Caco-2 (cell line): ENCODE data around the gene ATP11C. TPM values are rescaled to one million over a fixed set of nuclear protein-coding genes. Genes with fewer than 3 reads are reported as not detected.

Experiments
- BruUV-seq: library from RNA; stranded (reverse); fragments of 400-500 nt; replicated peaks from 2 replicates; lab custom pipeline; 2021; lab: Mats Ljungman, UMichigan
- CTCF ChIA-PET: fragments of 300-600 bp; sonication (Branson Sonifier 250); formaldehyde crosslinking; loops from one replicate; lab custom pipeline; 2022; ENCODE audit warnings: antibody characterized with exemption; lab: Charles Lee
- POLR2A ChIA-PET: fragments of 300-600 bp; sonication (Branson Sonifier 250); formaldehyde crosslinking; loops from one replicate; lab custom pipeline; 2022; ENCODE audit warnings: antibody characterized with exemption; lab: Charles Lee
- DNase-seq, 2 experiments: peaks; one replicate each; pipeline versions ENCODE4 v3.0.0 to v3.0.0-alpha.2; 2020 to 2022
- H3K27me3 ChIP-seq: replicated peaks from 2 replicates; pipeline ENCODE4 v1.6.0; 2011; ENCODE audit warnings: low read length; ENCODE audit not compliant: control insufficient read depth, insufficient read depth
- H3K36me3 ChIP-seq: 2 replicates; pipeline ENCODE4 v1.5.1; 2011; ENCODE audit warnings: low read length; ENCODE audit not compliant: control insufficient read depth, insufficient read depth
- H3K4me1 ChIP-seq: fragments of 250-450 bp; sonication (Bioruptor Pico); 2 replicates; pipeline ENCODE4 v1.5.1; 2020; ENCODE audit warnings: mild to moderate bottlenecking
- H3K4me3 ChIP-seq: 2 replicates; pipeline ENCODE4 v1.5.1; 2011; ENCODE audit warnings: low read depth, mild to moderate bottlenecking, control low read depth, low read length
- H3K9me3 ChIP-seq: fragments of 250-450 bp; sonication (Bioruptor Pico); 2 replicates; pipeline ENCODE4 v1.5.1; 2020; ENCODE audit warnings: mild to moderate bottlenecking, moderate library complexity
- H3K27ac Mint-ChIP-seq: one replicate; pipeline ENCODE4 v1.8.0; 2022; ENCODE audit warnings: mixed read lengths; ENCODE audit not compliant: unreplicated experiment
- H3K27me3 Mint-ChIP-seq: one replicate; pipeline ENCODE4 v1.8.0; 2022; ENCODE audit warnings: mixed read lengths; ENCODE audit not compliant: insufficient read depth, unreplicated experiment
- H3K36me3 Mint-ChIP-seq: one replicate; pipeline ENCODE4 v1.8.0; 2022; ENCODE audit warnings: mild to moderate bottlenecking, mixed read lengths; ENCODE audit not compliant: insufficient read depth, unreplicated experiment
- H3K4me1 Mint-ChIP-seq: one replicate; pipeline ENCODE4 v1.8.0; 2022; ENCODE audit warnings: low read depth, mixed read lengths; ENCODE audit not compliant: unreplicated experiment
- H3K4me3 Mint-ChIP-seq: one replicate; pipeline ENCODE4 v1.8.0; 2022; ENCODE audit warnings: mild to moderate bottlenecking, moderate library complexity, mixed read lengths; ENCODE audit not compliant: unreplicated experiment
- H3K9me3 Mint-ChIP-seq: one replicate; pipeline ENCODE4 v1.8.0; 2022; ENCODE audit warnings: mixed read lengths; ENCODE audit not compliant: unreplicated experiment
- CTCF ChIP-seq, 2 experiments: fragments of 200-600 bp in 1 of 2; IDR thresholded peaks; 1 replicate in 1 of 2; 2 replicates in 1 of 2; pipeline versions ENCODE4 v1.5.1 to v1.8.0; 2011 to 2022; ENCODE audit warnings: antibody characterized with exemption in 1 of 2, control low read depth in 1 of 2, inconsistent platforms in 1 of 2, low read depth in 1 of 2, low read length in 1 of 2, mild to moderate bottlenecking in 1 of 2, moderate library complexity in 1 of 2; ENCODE audit not compliant: insufficient read depth in 1 of 2, severe bottlenecking in 1 of 2, unreplicated experiment in 1 of 2
- intact Hi-C: fragments of 100-400 bp; cut with micrococcal nuclease; formaldehyde crosslinking; loops from one replicate; pipeline ENCODE4 v1.10.0; 2022; ENCODE audit not compliant: unreplicated experiment
- total RNA-seq: library from RNA; stranded (reverse); gene quantifications from 2 replicates; pipeline ENCODE4 v1.2.3, GENCODE V29; 2022

The ATP11C gene
- total RNA-seq, 1 experiment from 2014 or later, result 12.2 TPM

DNA sequence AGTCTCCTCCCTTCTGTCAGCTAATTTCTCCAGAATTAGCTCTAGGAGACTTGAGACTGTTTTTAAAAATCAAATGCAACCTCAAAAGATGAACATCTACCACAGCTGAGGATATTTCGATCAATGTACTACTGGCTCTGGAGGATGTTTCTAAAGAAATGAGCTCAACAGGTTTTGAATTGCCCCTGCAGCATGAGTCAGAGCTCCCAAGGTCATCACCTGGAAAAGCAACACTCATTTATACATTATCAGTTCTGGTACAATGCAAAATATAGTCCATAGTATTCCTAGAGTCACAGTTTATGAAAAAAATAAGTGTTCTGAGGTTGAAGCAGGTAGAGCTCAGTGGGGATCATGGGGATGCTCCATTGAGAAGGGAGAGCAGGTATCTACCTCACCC lies 174.0 kb downstream of the ATP11C start:
- Mint-ChIP-seq H3K27me3 (no peaks in the 10 kb centered on the region), H3K9me3 (peaks cover 3% of the 10 kb centered on the region), H3K36me3 (peaks cover 2% of the 10 kb centered on the region), H3K27ac (no peak overlapping the region), H3K4me1 (no peaks in the 10 kb centered on the region), H3K4me3 (no peak overlapping the region)
- no peak for DNase-seq
- H3K9me3 ChIP-seq, result no peaks in the 10 kb centered on the region
- no peaks in the 10 kb centered on the region for H3K4me1 ChIP-seq
- no peaks in the 10 kb centered on the region for H3K36me3 ChIP-seq
- BruUV-seq, result no TSS peak
- no peak overlapping the region for H3K4me3 ChIP-seq
- no peak for TF ChIP-seq CTCF (IDR thresholded peaks at IDR 0.05; ENCODE audit: insufficient read depth in 1 of 2, low read depth in 1 of 2, low read length in 1 of 2, severe bottlenecking in 1 of 2, unreplicated experiment in 1 of 2)
- H3K27me3 ChIP-seq, result no peaks in the 10 kb centered on the region
- intact Hi-C loops, result no loop called here
- POLR2A ChIA-PET, result no interaction called here
- CTCF ChIA-PET, result no interaction called here

DNA sequence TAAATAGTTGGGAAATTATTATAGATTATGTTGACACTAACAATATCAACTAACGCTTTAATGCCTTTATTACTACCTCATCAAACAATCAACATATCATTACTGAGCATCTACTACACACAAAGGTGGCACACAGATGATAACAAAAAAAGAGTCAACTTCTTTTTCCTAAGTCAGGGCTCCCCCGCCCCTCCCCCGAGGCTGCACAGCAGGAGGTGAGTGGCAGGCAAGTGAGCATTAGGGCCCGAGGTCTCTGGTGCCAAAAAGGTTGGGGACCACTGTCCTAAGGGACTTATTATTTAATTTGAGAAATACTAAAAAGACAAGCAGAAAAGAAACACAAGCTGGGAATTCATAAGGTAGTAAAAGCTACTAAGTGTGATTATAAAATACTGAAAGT lies 174.6 kb downstream of the ATP11C start:
- BruUV-seq, result no TSS peak
- no peak for DNase-seq
- Mint-ChIP-seq H3K4me3 (no peak overlapping the region), H3K4me1 (no peaks in the 10 kb centered on the region), H3K27me3 (no peaks in the 10 kb centered on the region), H3K36me3 (peaks cover 7% of the 10 kb centered on the region), H3K9me3 (peaks cover 8% of the 10 kb centered on the region), H3K27ac (no peak overlapping the region)
- H3K36me3 ChIP-seq, result no peaks in the 10 kb centered on the region
- no peaks in the 10 kb centered on the region for H3K27me3 ChIP-seq
- ChIA-PET POLR2A (no interaction called here), CTCF (no interaction called here)
- TF ChIP-seq CTCF (IDR thresholded peaks at IDR 0.05; ENCODE audit: insufficient read depth in 1 of 2, low read depth in 1 of 2, low read length in 1 of 2, severe bottlenecking in 1 of 2, unreplicated experiment in 1 of 2), result no peak
- no peaks in the 10 kb centered on the region for H3K9me3 ChIP-seq
- no peak overlapping the region for H3K4me3 ChIP-seq
- no peaks in the 10 kb centered on the region for H3K4me1 ChIP-seq
- intact Hi-C loops, result no loop called here

- H3K4me3 Mint-ChIP-seq, result no peak overlapping the region
- H3K36me3 Mint-ChIP-seq, result peaks cover 13% of the 10 kb centered on the region
- intact Hi-C loops, result no loop called here
- ChIA-PET POLR2A (no interaction called here), CTCF (no interaction called here)
- Histone ChIP-seq H3K36me3 (no peaks in the 10 kb centered on the region), H3K4me1 (no peaks in the 10 kb centered on the region), H3K9me3 (no peaks in the 10 kb centered on the region), H3K27me3 (no peaks in the 10 kb centered on the region), H3K4me3 (no peak overlapping the region)
- no peaks in the 10 kb centered on the region for H3K27me3 Mint-ChIP-seq
- no TSS peak for BruUV-seq
- H3K9me3 Mint-ChIP-seq, result peaks cover 9% of the 10 kb centered on the region
- no peak for TF ChIP-seq CTCF (IDR thresholded peaks at IDR 0.05; ENCODE audit: insufficient read depth in 1 of 2, low read depth in 1 of 2, low read length in 1 of 2, severe bottlenecking in 1 of 2, unreplicated experiment in 1 of 2)
- no peak overlapping the region for H3K27ac Mint-ChIP-seq
- H3K4me1 Mint-ChIP-seq, result no peaks in the 10 kb centered on the region
- no peak for DNase-seq
Measured at GRCh38 chrX:139751053-139751452, 181.8 kb downstream of the ATP11C start.
